ENCODE data around the gene ARL17A.
"Not testable (repeated sequence)": the region's sequence is repeated elsewhere in the genome, so short reads cannot be mapped to it uniquely, and the experiment has no call there.

- not testable (repeated sequence) for TF ChIP-seq CTCF (IDR thresholded peaks at IDR 0.05); TCF7L2 (IDR thresholded peaks at IDR 0.05; ENCODE audit: low read depth, low read length); REST (IDR thresholded peaks at IDR 0.05; ENCODE audit: insufficient read depth in 1 of 2, low read depth in 2 of 2, low read length in 1 of 2)
These were observed 87.5 kb downstream of the ARL17A start for GRCh38 chr17:46492021-46492420.
